ENCODE data around the gene KLC3. TPM values are rescaled to one million over a fixed set of nuclear protein-coding genes. Genes with fewer than 3 reads are reported as not detected.

The KLC3 gene
- total RNA-seq, 1 donor, result 0.72 TPM

DNA sequence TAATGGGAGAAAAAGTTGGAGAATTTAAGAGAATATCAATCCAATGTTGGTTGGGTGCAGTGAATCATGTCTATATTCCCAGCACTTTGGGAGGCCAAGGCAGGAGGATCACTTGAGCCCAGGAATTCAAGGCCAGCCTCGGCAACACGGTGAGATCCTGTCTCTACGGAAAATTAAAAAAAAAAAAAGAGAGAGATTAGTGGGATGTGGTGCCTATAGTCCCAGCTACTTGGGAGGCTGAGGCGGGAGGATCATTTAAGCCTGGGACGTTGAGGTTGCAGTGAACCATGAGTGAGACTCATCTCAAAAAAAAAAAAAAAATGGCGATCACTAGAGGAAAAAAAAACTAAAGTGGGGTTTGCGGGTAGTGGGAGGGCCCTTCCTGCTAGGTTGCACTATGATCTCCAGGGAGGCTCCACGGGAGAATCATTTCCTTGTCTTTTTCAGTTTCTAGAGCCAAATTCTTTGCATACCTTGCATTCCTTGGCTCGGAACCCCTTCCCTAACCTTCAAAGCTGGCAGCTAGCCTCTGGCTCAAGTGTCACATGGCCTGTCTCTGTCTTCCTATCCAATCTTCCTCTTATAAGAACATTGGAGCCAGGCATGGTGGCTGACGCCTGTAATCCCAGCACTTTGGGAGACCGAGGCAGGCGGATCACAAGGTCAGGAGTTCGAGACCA lies 35.6 kb downstream of the KLC3 start:
- H3K27ac ChIP-seq (ENCODE audit: low read depth, low read length), result peak overlapping the region; percentile 91
- no peak overlapping the region for H2AFZ ChIP-seq (ENCODE audit: low read length)
- no peaks in the 10 kb centered on the region for H3K27me3 ChIP-seq (ENCODE audit: insufficient read depth, low read length)
- peaks cover 16% of the 10 kb centered on the region for H3K4me1 ChIP-seq (ENCODE audit: insufficient read depth, low read length)
- no peaks in the 10 kb centered on the region for H3K9me3 ChIP-seq (ENCODE audit: low read depth, low read length)
- peak overlapping the region; percentile 60 for H3K4me2 ChIP-seq (ENCODE audit: insufficient read depth, low read length)
- no peaks in the 10 kb centered on the region for H3K79me2 ChIP-seq (ENCODE audit: insufficient read depth, low read length)
- H4K20me1 ChIP-seq (ENCODE audit: insufficient read depth, low read length), result no peaks in the 10 kb centered on the region
- TF ChIP-seq, protein P1, sequence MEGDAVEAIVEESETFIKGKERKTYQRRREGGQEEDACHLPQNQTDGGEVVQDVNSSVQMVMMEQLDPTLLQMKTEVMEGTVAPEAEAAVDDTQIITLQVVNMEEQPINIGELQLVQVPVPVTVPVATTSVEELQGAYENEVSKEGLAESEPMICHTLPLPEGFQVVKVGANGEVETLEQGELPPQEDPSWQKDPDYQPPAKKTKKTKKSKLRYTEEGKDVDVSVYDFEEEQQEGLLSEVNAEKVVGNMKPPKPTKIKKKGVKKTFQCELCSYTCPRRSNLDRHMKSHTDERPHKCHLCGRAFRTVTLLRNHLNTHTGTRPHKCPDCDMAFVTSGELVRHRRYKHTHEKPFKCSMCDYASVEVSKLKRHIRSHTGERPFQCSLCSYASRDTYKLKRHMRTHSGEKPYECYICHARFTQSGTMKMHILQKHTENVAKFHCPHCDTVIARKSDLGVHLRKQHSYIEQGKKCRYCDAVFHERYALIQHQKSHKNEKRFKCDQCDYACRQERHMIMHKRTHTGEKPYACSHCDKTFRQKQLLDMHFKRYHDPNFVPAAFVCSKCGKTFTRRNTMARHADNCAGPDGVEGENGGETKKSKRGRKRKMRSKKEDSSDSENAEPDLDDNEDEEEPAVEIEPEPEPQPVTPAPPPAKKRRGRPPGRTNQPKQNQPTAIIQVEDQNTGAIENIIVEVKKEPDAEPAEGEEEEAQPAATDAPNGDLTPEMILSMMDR (IDR thresholded peaks at IDR 0.05; ENCODE audit: extremely low read depth, low read depth, low read length), result no peak
- peak; percentile 83 for DNase-seq (ENCODE audit: insufficient read length, low spot score, missing footprints)
- no peak overlapping the region for H3K4me3 ChIP-seq (ENCODE audit: insufficient read depth, low read length)
- no peaks in the 10 kb centered on the region for H3K36me3 ChIP-seq (ENCODE audit: insufficient read depth, low read length)

DNA sequence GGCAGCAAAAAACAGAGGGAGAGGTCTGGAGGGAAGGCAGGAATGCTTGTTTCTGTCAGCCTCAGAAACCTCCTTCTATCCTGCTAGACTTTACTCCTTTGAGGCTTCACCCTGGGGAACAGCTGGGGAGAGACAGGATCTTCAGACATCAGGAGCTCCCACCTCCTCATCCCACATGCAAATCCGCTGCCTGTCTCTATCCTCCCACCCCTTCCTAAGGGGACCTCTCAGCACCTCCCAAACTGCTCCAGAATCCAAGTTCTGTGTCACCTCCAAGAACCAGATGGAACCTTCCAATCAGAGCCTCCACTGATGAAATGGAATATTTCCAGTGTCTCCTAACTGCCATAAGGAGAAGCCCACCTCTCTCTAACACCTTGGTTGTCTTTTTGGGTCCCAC lies 39.6 kb downstream of the KLC3 start:
- no peaks in the 10 kb centered on the region for H3K27me3 ChIP-seq (ENCODE audit: insufficient read depth, low read length)

DNA sequence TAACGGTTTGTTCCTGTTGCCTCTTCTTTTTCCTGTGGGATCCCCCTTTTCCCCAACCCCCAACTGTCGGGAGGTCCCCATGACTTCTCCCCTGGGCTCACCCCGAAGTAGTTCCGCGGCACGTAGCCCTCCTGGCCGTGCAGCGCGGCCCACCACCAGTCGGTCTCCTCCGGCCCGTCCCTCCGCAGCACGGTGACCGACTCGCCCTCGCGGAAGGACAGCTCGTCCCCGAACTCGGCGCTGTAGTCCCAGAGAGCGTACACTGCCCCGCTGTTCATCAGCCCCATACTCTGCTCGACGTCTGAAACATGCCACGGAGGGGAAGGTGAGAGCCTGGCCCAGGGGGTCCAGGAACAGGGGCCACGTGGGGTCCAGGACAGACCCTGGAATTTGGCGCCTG lies 41.9 kb downstream of the KLC3 start:
- Histone ChIP-seq H3K4me1 (ENCODE audit: insufficient read depth, low read length) (peaks cover 26% of the 10 kb centered on the region), H3K4me3 (ENCODE audit: insufficient read depth, low read length) (no peak overlapping the region), H3K9me3 (ENCODE audit: low read depth, low read length) (no peaks in the 10 kb centered on the region), H3K79me2 (ENCODE audit: insufficient read depth, low read length) (no peaks in the 10 kb centered on the region), H3K27me3 (ENCODE audit: insufficient read depth, low read length) (no peaks in the 10 kb centered on the region), H3K36me3 (ENCODE audit: insufficient read depth, low read length) (no peaks in the 10 kb centered on the region), H3K4me2 (ENCODE audit: insufficient read depth, low read length) (no peak overlapping the region), H2AFZ (ENCODE audit: low read length) (no peak overlapping the region), H3K27ac (ENCODE audit: low read depth, low read length) (no peak overlapping the region), H4K20me1 (ENCODE audit: insufficient read depth, low read length) (no peaks in the 10 kb centered on the region)
- peak; percentile 29 for DNase-seq (ENCODE audit: insufficient read length, low spot score, missing footprints)
- TF ChIP-seq, protein P1 (IDR thresholded peaks at IDR 0.05; ENCODE audit: extremely low read depth, low read depth, low read length), result no peak

More for the DNA sequence above, 39.6 kb downstream of the KLC3 start:
- H3K4me3 ChIP-seq (ENCODE audit: insufficient read depth, low read length), result no peak overlapping the region
- no peaks in the 10 kb centered on the region for H3K9me3 ChIP-seq (ENCODE audit: low read depth, low read length)
- TF ChIP-seq, protein P1 (IDR thresholded peaks at IDR 0.05; ENCODE audit: extremely low read depth, low read depth, low read length), result no peak
- H3K79me2 ChIP-seq (ENCODE audit: insufficient read depth, low read length), result no peaks in the 10 kb centered on the region
- H3K4me1 ChIP-seq (ENCODE audit: insufficient read depth, low read length), result peaks cover 17% of the 10 kb centered on the region
- H2AFZ ChIP-seq (ENCODE audit: low read length), result peak overlapping the region; percentile 23
- H3K4me2 ChIP-seq (ENCODE audit: insufficient read depth, low read length), result no peak overlapping the region
- no peaks in the 10 kb centered on the region for H4K20me1 ChIP-seq (ENCODE audit: insufficient read depth, low read length)
- H3K36me3 ChIP-seq (ENCODE audit: insufficient read depth, low read length), result no peaks in the 10 kb centered on the region
- peak; percentile 74 for DNase-seq (ENCODE audit: insufficient read length, low spot score, missing footprints)
- H3K27ac ChIP-seq (ENCODE audit: low read depth, low read length), result peak overlapping the region; percentile 56

DNA sequence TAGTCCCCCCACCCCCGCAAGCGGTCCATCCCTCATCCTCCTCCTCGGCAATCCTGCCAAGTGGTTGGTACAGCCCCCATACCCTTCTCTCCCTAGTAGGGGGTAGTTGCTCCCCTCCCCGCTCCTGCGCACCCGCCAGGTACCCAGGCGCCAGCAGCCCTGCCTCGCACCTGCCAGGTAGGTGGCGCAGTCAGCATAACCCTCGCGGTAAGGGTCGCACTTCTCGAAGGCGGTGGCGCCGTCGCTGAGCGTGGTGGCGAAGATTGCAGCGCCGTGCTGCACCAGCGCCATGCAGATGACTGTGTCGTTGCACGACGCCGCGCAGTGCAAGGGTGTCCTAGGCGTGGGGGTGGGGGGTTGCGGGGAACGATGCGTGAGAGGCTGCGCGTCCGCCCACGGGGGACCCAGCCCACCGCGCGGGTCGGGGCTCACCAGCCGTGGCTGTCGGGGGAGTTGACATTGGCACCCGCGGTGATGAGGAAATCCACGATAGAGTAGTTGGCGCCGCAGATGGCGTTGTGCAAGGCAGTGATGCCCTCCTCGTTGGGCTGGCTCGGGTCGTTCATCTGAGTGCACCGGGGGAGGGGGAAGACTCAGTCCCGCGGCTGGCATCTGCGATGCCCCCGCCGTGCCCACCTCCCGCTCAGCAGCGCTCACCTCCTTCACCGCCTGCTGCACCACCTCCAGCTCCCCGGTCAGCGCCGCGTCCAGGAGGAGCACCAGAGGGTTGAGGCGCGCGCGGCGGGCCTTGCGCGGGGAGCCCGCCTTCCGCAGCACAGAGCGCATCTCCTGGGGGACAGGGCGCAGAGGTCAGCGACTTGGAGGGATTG lies 45.1 kb downstream of the KLC3 start:
- Histone ChIP-seq H3K9me3 (ENCODE audit: low read depth, low read length) (no peaks in the 10 kb centered on the region), H4K20me1 (ENCODE audit: insufficient read depth, low read length) (no peaks in the 10 kb centered on the region), H3K4me3 (ENCODE audit: insufficient read depth, low read length) (peak overlapping the region; percentile 61), H3K27me3 (ENCODE audit: insufficient read depth, low read length) (no peaks in the 10 kb centered on the region), H2AFZ (ENCODE audit: low read length) (peak overlapping the region; percentile 82), H3K79me2 (ENCODE audit: insufficient read depth, low read length) (no peaks in the 10 kb centered on the region), H3K4me1 (ENCODE audit: insufficient read depth, low read length) (peaks cover 14% of the 10 kb centered on the region), H3K27ac (ENCODE audit: low read depth, low read length) (peak overlapping the region; percentile 12), H3K4me2 (ENCODE audit: insufficient read depth, low read length) (peak overlapping the region; percentile 72), H3K36me3 (ENCODE audit: insufficient read depth, low read length) (no peaks in the 10 kb centered on the region)
- TF ChIP-seq, protein P1 (IDR thresholded peaks at IDR 0.05; ENCODE audit: extremely low read depth, low read depth, low read length), result no peak
- peak; percentile 82 for DNase-seq (ENCODE audit: insufficient read length, low spot score, missing footprints)
